Retinal pigment epithelial cell (primary cell): ENCODE results near the gene RASGRP4.

Experiments used
- DNase-seq: peaks from one replicate; pipeline ENCODE4 v3.0.0-alpha.2; 2010; ENCODE audit warnings: low read depth
- H3K4me3 ChIP-seq: 2 replicates; pipeline ENCODE4 v1.5.1; 2011; ENCODE audit warnings: mild to moderate bottlenecking, low read length, control low read depth, moderate library complexity
- CTCF ChIP-seq: conservative IDR thresholded peaks from 2 replicates; pipeline ENCODE4 v1.5.1; 2011; ENCODE audit warnings: low read depth, low read length, control low read depth, inconsistent platforms

The RASGRP4 gene

GRCh38 chr19:38448225-38448624, 22.2 kb upstream of the RASGRP4 start:
- no peak for TF ChIP-seq CTCF
- H3K4me3 ChIP-seq = no peak overlapping the region
- DNase-seq = no peak

GRCh38 chr19:38445362-38445761, 19.3 kb upstream of the RASGRP4 start:
- TF ChIP-seq CTCF = no peak
- no peak for DNase-seq
- H3K4me3 ChIP-seq = no peak overlapping the region

- no peak for DNase-seq
- no peak overlapping the region for H3K4me3 ChIP-seq
- TF ChIP-seq CTCF = no peak
These were observed 18.0 kb upstream of the RASGRP4 start for GRCh38 chr19:38444026-38444425.

GRCh38 chr19:38443458-38443999, 17.5 kb upstream of the RASGRP4 start:
- no peak for TF ChIP-seq CTCF
- no peak for DNase-seq

DNA sequence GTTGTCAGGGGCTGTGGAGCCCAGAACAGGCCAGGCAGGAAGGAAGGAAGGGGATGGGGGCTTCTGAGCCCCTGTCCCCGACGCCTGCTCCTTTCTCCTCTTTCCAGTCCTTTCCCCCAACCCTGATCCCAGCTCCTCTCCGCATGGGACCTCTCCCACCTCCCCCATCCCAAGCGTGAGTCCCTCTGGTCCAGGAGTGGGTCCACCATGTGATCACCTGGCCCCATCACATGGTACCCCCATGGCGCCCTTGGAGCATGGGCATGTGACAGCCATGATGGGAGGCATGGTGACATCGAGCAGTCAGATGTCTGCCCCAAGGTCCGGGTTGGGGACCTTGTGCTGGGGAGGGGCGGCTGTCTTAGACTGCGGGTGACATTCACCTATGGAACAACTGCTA, 16.7 kb upstream of the RASGRP4 start:
- no peak for TF ChIP-seq CTCF
- DNase-seq = no peak
- H3K4me3 ChIP-seq = no peak overlapping the region

More at GRCh38 chr19:38443458-38443999, 17.5 kb upstream of the RASGRP4 start:
- no peak overlapping the region for H3K4me3 ChIP-seq

GRCh38 chr19:38441657-38442348, 15.8 kb upstream of the RASGRP4 start:
- no peak overlapping the region for H3K4me3 ChIP-seq
- TF ChIP-seq CTCF = peak; percentile 19
- no peak for DNase-seq

GRCh38 chr19:38440592-38440991, 14.6 kb upstream of the RASGRP4 start:
- TF ChIP-seq CTCF = no peak
- H3K4me3 ChIP-seq = no peak overlapping the region
- no peak for DNase-seq
